ENCODE measurements around the gene ESPN.
"Not testable (repeated sequence)": the region's sequence is repeated elsewhere in the genome, so short reads cannot be mapped to it uniquely, and the experiment has no call there.

The ESPN gene

DNA sequence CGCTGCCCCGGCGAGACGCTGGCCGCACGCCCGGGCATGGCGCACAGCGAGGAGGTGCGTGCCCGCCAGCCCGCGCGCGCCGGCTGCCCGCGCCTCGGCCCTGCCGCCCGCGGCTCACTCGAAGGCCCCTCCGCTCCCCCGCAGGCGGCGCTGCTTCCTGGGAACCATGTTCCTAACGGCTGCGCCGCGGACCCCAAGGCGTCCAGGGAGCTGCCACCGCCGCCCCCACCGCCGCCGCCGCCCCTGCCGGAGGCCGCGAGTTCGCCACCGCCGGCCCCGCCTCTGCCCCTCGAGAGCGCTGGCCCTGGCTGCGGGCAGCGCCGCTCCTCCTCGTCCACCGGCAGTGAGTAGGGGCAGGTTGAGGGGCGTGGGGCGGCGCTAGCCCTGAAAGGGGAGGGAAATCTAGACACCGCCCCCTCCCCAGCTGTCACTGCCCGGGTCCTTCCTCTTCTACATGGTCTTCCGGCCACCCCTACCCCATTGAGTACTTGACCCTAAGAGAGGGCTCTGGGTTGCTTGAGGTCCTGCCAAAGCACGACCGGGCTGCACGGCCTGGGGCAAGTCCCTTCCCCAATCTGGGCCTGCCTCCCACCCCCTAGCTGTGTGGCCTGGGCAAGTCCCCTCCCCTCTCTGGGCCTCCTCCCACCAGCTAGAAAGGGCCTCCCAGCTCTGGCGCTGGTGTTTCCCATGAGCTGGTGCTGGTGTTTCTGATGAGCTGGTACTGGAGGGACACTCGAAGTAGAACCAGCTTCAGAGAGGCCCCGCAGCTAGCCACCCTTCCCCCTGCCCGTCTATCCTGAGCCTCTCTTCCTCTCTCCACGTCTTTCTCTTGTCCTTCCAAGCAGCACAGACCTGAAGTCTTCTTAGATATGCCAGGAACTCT lies 24.4 kb downstream of the ESPN start:
- DNase-seq (ENCODE audit: low spot score), result no peak

DNA sequence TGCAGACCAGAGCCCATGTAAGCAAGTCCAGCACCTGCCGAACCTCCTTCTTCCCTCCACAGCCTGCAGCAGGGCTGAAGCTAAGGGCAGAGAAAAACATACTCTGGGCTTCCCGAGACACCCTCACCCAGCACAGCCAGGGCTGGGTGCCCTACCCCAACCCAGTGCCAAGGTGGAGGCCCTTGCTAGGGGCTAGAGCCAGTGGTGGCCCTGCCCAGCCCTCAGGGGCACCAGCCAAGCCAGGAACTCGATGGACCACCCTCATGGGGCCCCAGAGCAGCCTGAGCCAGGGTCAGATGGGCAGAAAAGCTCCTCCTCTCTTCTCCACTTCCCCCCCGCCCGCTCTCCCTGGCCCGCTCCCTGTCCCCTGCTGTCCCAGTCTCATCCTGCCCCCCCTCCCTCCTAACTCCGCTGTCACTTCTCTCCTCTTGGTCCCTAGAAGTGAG lies 25.5 kb downstream of the ESPN start:
- no peak for DNase-seq (ENCODE audit: low spot score)

DNA sequence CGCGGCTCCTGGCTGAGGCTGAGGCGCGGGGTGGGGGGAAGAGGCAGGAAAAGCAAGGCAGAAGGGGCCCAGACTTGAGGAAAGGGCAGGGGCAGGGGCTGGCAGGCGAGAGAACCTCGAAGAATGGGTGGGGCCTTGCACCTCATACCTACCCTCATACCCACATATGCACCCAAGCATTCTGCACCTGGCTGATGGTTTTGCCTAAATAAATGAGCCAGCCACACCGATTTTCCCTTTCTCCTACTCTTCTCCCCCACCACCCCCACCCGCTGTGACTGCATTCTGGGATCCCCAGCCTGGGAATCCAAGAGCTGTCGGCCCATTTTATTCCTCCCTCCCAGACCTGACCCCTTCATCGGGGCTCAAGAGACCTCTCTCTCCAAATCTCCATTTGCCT lies 25.9 kb downstream of the ESPN start:
- DNase-seq (ENCODE audit: low spot score), result not testable (repeated sequence)

DNA sequence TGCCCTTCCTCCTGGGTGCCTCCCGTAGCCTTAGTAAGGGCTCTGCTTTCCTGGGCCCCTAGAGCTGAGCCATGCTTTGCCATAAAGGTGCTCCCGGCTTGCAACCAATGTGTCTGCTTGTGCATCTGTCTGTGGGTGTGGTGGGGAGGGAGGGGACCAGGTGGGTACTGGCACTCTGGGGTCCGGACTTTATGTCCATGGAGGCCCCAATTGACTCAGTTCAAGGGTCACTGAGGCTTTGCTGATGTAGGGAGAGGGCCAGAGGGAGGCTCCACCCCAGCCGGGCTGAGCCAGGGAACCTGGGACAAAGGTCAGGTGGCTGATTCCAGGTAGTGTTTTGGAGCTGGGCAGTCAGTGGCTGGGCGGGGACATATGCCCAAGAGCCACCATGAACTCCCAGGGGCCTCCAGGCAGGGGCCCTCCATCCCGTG lies 26.4 kb downstream of the ESPN start:
- DNase-seq (ENCODE audit: low spot score), result no peak

DNA sequence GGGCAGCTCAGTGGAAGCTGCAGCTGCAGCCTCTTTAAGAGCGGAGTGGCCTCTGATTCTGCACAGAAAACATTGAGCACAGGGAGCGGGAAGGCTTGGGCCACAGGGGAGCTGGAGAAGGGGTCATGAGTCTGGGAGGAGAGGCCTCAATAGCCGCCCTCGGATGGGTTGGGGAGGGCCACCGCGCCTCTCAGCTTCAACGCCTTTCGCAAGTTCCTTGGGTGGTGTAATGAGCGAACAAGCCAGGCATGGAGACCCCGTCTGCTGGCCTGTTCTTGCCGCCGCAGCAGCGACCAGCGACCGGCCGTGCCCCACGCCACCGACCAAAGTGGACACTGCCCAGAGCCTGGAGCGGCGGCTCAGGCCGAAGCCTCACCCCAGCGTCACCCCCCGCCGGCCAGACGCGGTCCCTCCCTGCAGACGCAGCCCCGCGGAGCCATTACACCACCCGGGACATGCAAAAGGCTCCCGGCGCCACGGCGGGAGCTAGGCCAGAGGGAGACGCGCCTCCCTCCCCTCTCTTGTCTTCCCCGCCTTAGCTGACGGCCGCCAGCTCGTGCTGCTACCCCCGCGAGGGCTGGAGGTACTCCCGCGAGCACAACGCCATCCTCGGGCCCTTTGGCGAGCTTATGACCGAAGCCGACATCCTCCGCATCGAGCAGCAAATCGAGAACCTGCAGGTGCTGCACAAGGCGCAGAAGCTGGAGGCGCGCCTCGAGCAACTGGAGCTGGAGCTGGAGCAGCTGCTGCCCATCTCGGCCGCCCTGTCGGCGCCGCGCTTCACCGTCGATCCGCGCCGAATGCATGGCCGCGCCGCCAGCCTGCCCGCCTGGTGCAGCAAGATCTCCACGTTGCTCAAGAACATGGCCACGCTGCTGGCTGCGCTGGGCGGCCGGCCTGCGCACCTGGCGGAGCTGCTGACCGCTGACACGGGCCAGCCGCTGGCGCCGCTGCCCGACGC lies 29.6 kb downstream of the ESPN start:
- DNase-seq (ENCODE audit: low spot score), result not testable (repeated sequence)

DNA sequence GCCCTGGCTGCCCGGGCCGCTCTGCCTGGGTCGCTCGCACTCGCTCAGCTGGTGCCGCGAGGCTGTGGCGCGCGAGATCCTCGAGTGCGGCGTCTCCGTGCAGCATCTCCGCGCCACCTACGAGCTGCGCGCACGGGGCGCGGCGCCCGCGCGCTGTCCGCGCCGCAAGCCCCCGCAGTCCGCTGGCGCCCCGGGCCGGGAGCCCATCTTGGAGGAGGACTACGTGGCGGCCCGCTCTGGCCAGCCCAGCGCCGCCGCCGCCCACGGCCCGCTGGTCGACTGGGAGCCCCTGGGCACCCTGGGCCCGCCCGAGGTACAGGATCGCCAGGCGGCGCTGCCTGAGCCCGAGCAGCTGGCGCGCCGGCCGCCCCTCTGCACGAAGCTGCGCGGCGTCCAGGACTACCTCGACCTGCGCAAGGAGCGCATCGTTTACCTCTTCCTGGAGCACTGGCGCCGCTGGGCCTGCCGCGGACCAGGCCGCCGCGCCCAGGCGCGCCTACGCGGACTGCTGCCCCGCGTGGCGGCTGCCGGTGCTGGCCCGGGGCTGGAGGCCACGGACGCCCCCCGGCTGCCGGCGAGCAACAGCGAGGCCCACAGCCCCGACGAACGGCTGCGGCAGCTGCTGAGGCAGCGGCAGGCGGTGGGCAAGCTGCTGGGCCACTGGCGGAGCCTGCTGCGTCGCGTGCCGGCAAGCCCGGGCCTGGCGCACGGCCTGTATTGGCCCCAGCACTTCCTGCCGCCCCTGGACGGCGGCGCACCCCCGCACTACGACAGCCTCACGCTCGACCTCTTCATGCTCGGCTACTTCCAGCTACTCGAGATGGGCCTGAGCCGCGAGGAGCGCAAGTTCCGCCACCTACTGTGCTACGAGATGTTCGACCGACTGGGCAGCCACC lies 30.5 kb downstream of the ESPN start:
- no peak for DNase-seq (ENCODE audit: low spot score)

DNA sequence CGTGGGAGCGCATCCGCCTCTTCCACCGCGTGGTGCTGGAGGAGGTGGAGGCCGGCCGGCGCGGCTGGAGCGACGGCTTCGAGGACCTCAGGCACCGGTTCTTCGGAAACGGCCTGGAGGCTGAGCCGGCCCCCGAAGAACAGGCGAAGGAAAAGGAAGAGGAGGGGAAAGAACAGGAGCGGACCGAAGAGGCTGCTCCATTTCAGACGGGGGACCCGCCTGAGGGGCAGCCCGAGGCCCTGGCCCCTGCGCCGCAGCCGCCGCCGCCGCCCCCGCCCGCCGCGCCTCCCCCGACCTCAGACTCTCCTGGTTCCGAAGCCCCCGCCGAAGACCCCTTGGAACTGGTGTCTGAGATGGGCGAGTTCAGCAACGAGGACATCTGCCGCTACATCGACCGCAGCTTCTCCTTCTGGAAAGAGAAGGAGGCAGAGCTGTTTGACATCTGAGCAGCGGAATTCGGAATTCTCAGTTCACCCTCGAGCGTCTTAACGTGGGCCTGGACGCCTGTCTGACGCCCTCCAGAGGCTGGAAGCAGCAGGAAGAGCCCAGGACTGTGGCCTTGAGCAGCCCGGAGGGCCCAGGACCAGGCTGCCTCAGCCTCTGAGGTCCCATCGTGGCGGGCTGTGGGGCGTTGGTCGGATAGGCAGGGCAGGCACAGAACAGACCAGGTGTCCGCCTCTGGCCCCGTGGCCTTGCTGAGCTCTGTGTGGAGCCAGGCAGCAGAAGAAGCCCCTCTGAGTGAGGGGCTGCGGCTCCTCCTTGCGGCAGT lies 31.4 kb downstream of the ESPN start:
- DNase-seq (ENCODE audit: low spot score), result not testable (repeated sequence)

DNA sequence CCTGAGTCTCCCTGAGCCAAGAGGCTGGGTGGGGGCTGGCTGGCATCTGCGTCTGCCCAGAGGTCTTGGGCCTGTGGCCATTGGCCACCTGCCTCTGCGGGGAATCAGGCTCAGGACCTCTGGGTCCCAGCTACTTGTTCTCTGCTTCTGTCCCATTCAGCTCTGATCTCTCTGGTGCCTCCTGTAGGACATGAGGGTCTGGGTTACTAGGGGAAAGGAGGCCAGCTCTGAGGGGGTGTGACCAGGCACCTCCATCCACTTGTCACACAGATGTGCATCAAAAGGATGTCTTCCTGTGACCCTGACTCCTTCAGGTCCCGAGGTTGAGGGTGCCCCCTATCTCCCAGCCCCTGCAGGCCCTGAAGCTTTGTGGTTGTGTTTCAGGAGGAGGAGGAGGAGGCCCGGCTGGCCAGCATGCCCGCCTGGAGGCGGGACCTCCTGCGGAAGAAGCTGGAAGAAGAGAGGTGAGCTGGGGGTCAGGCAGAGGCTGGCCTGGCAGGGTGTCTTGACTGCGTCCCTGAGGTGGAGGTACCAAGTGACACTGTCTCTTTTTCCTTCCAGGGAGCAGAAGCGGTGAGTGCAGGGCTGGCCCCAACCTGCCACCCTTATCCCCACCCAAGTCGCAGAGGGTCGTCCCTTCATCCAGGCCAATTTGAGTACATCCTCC lies 32.4 kb downstream of the ESPN start:
- DNase-seq (ENCODE audit: low spot score), result no peak

DNA sequence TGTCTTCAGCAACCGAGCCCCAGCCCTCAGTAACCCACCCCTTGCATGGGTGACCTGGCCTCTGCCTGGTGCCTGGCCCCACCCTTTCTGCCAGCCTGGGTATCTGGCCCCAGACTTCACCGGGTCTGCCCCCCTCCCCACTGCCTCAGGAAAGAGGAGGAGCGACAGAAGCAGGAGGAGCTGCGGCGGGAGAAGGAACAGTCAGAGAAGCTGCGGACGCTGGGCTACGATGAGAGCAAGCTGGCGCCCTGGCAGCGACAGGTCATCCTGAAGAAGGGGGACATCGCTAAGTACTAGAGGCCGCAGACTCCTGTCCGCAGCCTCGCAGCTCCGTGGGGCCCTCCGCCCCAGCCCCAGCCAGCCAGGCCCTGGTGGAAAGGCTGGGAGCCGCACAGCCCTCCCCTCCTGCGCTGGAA lies 35.3 kb downstream of the ESPN start:
- no peak for DNase-seq (ENCODE audit: low spot score)

DNA sequence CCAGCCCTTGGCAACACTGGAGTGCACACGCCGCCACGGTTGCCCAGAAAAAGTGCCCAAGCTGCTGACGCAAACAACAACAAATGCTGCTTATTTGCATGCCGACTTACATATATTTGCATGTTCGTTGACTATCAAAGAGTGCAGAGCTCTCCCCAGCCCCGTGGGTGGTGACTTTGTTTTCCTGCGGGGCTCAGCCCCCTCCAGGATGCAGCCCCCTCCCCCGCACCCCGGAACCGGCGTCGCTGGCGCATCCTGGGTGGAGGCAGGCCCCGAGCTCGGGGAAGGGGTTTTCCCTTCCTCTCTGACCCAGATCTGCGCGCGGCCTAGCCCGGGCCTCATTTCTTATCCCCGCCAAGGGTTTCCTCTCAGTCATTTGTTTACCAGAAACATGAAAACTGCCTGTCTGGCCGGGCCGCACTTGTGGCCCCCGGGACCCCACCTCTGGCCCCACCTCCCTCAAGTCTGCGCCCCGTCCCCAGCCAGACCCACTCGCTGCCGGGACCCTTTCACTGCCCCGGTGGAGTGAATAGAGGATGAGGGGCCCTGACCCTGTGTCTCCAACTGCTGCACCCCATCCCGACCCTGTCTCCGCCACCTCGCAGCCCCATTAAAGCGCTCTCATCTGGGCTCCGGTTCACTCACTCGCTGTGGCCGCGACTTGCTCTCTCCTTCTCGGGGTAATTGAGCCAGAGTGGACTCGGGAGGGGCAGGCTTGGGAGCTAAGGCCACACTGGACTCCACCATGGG lies 35.9 kb downstream of the ESPN start:
- no peak for DNase-seq (ENCODE audit: low spot score)

DNA sequence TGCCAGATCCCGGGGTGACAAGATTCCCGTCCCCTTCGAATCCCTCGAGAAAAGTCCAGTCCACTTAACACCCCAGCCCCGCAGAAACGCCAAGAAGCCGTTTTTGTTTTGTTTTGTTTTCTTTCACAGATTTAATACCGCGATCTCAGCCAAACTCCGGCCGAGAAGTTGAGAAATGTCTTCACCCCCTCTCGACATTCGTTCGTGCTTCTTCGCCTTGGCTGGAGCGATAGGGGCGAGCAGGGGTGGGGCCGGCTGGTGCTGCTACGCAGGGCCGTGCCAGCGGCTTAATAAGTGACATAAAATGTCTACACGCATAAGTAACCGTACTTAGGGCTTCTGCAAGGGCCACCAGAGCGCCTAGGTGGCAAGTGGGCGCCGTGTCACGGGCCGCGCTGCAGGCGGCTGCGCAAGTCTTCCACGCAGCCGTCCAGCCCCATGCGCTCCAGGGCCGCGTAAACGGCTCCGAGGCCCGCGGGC lies 36.5 kb downstream of the ESPN start:
- DNase-seq (ENCODE audit: low spot score), result no peak

DNA sequence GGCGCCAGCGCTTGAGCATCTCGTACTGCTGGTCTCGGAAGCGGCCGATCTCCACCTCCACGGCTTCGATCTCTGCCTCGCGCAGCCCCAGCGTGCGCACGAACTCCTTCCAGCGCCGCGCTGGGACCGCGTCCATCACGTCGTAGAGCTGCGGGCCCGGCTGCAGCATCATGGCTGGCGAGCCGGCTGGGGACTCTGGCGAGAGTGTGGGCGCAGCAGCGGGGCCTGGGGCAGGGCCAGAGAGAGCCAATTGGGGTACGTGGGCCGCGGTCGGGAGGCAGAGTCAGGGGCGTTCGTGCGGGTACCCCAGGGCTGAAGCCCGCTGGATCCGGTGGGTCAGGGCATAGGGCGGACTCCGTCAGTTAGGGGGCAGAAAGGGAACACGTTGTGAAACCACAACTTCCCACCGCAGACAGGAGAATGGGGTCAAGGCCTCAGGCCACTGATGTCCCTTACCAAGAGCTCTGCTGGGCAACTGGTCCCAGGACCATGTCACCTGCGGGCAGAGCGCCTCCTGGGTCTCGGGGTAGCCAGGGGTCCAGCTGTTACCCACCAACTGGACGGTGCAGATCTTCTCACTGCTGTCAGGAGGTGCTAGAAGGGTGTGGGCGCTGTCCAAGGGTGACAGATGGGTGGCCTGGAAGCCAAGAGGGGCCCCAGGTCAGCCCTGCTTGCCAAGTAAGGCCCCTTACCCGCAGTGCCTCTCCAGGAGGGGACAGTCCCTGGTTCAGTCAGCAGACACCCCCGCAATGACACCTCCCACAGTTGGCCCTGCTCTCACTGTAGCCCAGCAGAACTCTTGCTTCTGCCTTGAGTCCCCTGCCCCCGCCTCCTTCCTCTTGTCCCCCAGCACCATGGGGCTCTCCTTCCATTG lies 37.2 kb downstream of the ESPN start:
- DNase-seq (ENCODE audit: low spot score), result no peak

DNA sequence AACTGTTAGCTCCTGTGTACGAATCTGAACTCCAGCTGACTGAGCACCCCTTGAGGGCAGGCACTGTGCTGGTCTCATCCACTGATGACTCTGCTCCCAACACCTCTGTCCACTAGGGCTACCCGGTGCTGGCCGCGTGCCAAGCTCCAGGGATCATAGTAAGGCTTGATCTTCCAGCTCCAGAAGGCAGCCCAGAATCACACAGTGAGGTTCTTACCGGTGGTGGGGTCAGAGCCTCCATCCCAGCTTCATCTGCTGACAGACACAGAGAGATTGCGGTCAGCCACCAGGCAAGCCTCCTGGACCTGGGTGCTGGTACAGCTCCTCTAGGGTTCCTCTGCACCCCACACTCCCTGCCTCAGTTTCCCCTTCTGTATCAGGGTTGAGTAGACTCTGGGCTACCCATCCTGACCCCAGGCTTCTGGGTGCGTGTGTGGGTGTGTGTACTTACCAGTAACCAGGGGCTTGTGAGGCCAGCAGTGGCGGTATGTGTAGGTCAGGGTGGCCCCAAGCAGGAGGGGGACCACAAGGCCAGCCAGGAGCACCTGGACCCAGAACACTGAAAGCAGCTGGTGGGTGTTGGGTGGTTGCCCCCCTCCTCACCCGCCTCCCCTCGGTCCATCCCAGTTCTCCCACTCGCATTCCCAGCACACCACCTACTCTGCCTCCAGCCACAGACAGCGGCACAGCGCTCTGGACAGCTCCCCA lies 38.0 kb downstream of the ESPN start:
- DNase-seq (ENCODE audit: low spot score), result no peak

DNA sequence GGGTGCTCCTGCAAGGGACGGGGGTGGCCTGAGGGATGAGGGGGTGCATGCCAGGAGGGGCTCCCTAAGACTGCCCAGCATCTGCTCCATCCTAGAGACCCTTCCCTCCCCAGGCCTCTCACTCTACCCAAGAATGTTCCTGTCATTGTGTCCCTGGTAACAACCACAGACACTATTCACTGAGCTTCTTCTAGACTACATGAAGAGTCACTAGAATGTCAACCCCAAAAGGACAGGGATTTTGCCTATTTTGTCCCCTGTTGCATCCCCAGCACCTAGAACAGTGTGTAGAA lies 38.5 kb downstream of the ESPN start:
- DNase-seq (ENCODE audit: low spot score), result no peak

DNA sequence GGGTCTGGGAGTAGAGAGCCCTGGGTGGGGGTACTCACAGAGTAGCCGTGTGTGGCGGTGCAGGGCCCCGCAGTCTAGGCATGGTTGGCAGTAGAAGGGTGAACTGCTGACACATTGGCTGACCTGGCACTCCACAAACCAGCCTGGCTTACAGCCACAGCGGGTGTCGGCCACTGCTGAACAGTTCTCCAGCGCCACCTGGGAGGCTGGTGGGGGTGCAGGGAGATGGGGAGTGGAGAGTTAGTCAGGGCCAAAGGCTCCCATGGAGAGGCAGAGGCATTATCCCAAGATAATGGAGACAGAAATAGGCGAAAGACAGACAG lies 39.9 kb downstream of the ESPN start:
- DNase-seq (ENCODE audit: low spot score), result no peak

DNA sequence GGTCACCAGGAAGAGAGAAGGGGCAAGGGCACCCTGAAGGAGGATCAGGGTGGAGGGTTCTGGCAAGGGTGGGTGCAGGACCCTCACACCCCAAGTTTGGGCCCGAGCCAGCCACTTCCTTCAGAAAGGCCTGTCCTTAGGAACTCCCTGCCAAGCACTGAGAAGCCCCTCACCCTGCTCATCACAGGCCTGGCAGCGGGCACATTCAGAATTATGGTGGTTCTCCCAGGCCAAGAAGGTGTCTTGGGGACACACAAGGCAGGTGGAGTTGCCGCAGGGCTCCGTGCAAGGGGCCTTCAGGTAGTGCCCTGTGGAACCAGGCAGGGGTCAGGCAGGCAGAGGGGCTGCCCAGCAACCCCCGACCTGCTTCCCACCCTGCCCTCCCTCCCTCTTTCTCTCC lies 40.3 kb downstream of the ESPN start:
- DNase-seq (ENCODE audit: low spot score), result no peak

DNA sequence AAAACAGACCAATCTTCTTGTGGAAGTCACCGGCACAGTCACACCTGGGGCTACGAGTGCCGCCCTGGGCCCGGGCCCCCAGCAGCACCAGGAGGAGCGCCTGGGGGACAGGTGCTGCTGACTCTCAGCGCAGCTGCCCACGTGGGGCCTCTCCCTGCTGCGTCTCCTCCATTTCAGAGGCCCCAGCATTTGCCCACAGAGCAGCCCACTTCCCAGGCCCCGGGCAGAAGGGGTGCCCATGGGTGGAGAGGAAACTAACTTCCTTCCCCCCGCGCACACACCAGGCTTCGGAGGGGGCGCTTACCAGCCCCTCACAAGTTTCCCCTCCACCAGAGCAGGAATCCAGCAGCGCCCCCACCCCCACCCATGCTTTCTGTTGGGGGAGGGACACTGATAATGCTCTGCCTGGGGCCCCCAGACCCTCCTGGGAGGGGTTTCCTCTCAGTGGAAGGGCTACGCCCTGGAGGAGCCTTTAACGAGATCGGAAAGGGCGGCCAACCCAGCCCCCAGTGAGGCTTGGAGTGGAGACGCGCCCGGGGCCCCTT lies 41.0 kb downstream of the ESPN start:
- DNase-seq (ENCODE audit: low spot score), result no peak

DNA sequence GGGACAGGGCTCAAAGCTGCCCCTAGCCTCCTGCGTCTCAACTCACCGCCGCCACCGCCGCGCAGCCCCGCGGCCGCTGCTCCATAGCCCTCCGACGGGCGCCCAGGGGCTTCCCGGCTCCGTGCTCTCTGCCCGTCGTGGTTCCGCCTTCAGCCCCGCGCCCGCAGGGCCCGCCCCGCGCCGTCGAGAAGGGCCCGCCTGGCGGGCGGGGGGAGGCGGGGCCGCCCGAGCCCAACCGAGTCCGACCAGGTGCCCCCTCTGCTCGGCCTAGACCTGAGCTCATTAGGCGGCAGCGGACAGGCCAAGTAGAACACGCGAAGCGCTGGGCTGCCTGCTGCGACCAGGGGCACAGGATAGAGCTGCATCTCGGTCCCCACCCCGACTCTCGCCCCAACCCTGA lies 41.4 kb downstream of the ESPN start, which contains the start of gene TNFRSF25:
TSS of gene TNFRSF25 (minus strand) at position 151 of the 400 bp plus-strand sequence. CDS start at position 85, 66 bp downstream.
- no peak for DNase-seq (ENCODE audit: low spot score)

All from globus pallidus (tissue), 1 donor.